H1 (cell line): ENCODE measurements around the gene SLC26A8. TPM values are rescaled to one million over a fixed set of nuclear protein-coding genes. Genes with fewer than 3 reads are reported as not detected.
"Not testable (repeated sequence)": the region's sequence is repeated elsewhere in the genome, so short reads cannot be mapped to it uniquely, and the experiment has no call there.

Source experiments
- CTCF ChIA-PET: fragments of 300-600 bp; sonication (Branson Sonifier 250); formaldehyde crosslinking; loops from one replicate; lab custom pipeline; 2021; ENCODE audit not compliant: partially characterized antibody; lab: Charles Lee
- POLR2A ChIA-PET: fragments of 300-600 bp; sonication (Branson Sonifier 250); formaldehyde crosslinking; loops from one replicate; lab custom pipeline; 2021; ENCODE audit warnings: inconsistent platforms; ENCODE audit not compliant: partially characterized antibody; lab: Charles Lee
- DNase-seq, 2 experiments: peaks; one replicate each; pipeline versions ENCODE4 v3.0.0 to v3.0.0-alpha.2; 2010 to 2022; ENCODE audit warnings: low spot score in 2 of 2, low read depth in 1 of 2, mixed read lengths in 1 of 2
- FAIRE-seq: peaks from 2 replicates; lab custom pipeline; 2011; peaks lifted over from hg19 to GRCh38; lab: Jason Lieb, UNC
- H2AFZ ChIP-seq: 2 replicates; pipeline ENCODE4 v1.8.1; 2012; ENCODE audit warnings: low read length, inconsistent platforms
- H2AK5ac ChIP-seq: 2 replicates; pipeline ENCODE4 v1.6.1; 2013; ENCODE audit warnings: low read depth, low read length
- H2BK120ac ChIP-seq: replicated peaks from 2 replicates; pipeline ENCODE3; 2013; ENCODE audit warnings: low read depth, low read length, inconsistent platforms
- H2BK12ac ChIP-seq: 2 replicates; pipeline ENCODE4 v1.6.1; 2013; ENCODE audit warnings: low read depth, low read length
- H2BK15ac ChIP-seq: 2 replicates; pipeline ENCODE4 v1.6.1; 2013; ENCODE audit warnings: low read length
- H2BK20ac ChIP-seq: 2 replicates; pipeline ENCODE4 v1.6.1; 2013; ENCODE audit warnings: low read length
- H2BK5ac ChIP-seq: 2 replicates; pipeline ENCODE4 v1.6.1; 2013; ENCODE audit warnings: low read depth, low read length
- H3K14ac ChIP-seq: 2 replicates; pipeline ENCODE4 v1.6.1; 2013; ENCODE audit warnings: inconsistent platforms; ENCODE audit not compliant: insufficient read length
- H3K18ac ChIP-seq: 2 replicates; pipeline ENCODE4 v1.6.1; 2013; ENCODE audit warnings: low read length; ENCODE audit errors: extremely low read depth
- H3K23ac ChIP-seq: 2 replicates; pipeline ENCODE4 v1.6.1; 2013; ENCODE audit warnings: inconsistent platforms; ENCODE audit not compliant: insufficient read length
- H3K23me2 ChIP-seq: 2 replicates; pipeline ENCODE4 v1.6.1; 2013; ENCODE audit warnings: low read depth, low read length
- H3K27ac ChIP-seq: 2 replicates; pipeline ENCODE4 v1.6.1; 2011; ENCODE audit warnings: low read depth, low read length, inconsistent platforms
- H3K27me3 ChIP-seq, 4 experiments: replicated peaks in 1 of 4; 1 replicate in 1 of 4; 2 replicates in 3 of 4; pipeline versions ENCODE4 v1.6.1 to v1.8.1; 2011 to 2013; ENCODE audit warnings: low read length in 3 of 4, mild to moderate bottlenecking in 3 of 4, inconsistent platforms in 2 of 4, mixed read lengths in 2 of 4, moderate library complexity in 1 of 4; ENCODE audit not compliant: control insufficient read depth in 3 of 4, insufficient read depth in 3 of 4; ENCODE audit errors: extremely low read depth in 1 of 4
- H3K36me3 ChIP-seq, 4 experiments: 2 replicates each; pipeline versions ENCODE4 v1.6.1 to v1.8.1; 2011 to 2013; ENCODE audit warnings: mild to moderate bottlenecking in 4 of 4, low read length in 3 of 4, moderate library complexity in 2 of 4, control low read depth in 1 of 4, inconsistent platforms in 1 of 4; ENCODE audit not compliant: insufficient read depth in 4 of 4, control insufficient read depth in 2 of 4
- H3K4ac ChIP-seq: replicated peaks from 2 replicates; pipeline ENCODE3; 2013; ENCODE audit warnings: low read length, low read depth, mixed read lengths, inconsistent platforms; ENCODE audit not compliant: insufficient read length
- H3K4me1 ChIP-seq, 4 experiments: replicated peaks in 1 of 4; 1 replicate in 1 of 4; 2 replicates in 3 of 4; pipeline versions ENCODE4 v1.6.1 to v1.8.1; 2011 to 2013; ENCODE audit warnings: low read length in 3 of 4, inconsistent platforms in 2 of 4, mixed read lengths in 1 of 4; ENCODE audit not compliant: insufficient read depth in 4 of 4, control insufficient read depth in 3 of 4
- H3K4me2 ChIP-seq, 2 experiments: 2 replicates each; pipeline versions ENCODE4 v1.6.1 to v1.8.1; 2011 to 2013; ENCODE audit warnings: low read depth in 2 of 2, low read length in 2 of 2, control low read depth in 1 of 2, inconsistent platforms in 1 of 2, mild to moderate bottlenecking in 1 of 2; ENCODE audit not compliant: insufficient read depth in 1 of 2
- H3K4me3 ChIP-seq, 4 experiments: fragments of 200-600, 300-600 bp in 1 of 4; sonication (generic), shearing (Covaris generic), sonication (Bioruptor Twin) in 1 of 4; 2 replicates each; pipeline versions ENCODE4 v1.5.1 to v1.8.1; 2011 to 2016; ENCODE audit warnings: low read length in 4 of 4, low read depth in 3 of 4, control low read depth in 2 of 4, inconsistent platforms in 2 of 4, mild to moderate bottlenecking in 2 of 4, mixed read lengths in 1 of 4, moderate library complexity in 1 of 4; ENCODE audit not compliant: insufficient read depth in 2 of 4; ENCODE audit errors: extremely low read depth in 1 of 4
- H3K56ac ChIP-seq: replicated peaks from 2 replicates; pipeline ENCODE3; 2013; ENCODE audit warnings: low read depth, mild to moderate bottlenecking, mixed read lengths, low read length, inconsistent platforms; ENCODE audit not compliant: insufficient read length
- H3K79me1 ChIP-seq: 2 replicates; pipeline ENCODE4 v1.6.1; 2013; ENCODE audit warnings: low read depth, low read length, control low read depth
- H3K79me2 ChIP-seq, 2 experiments: 2 replicates each; pipeline versions ENCODE4 v1.6.1 to v1.8.1; 2012 to 2013; ENCODE audit warnings: low read length in 2 of 2, mild to moderate bottlenecking in 2 of 2, inconsistent platforms in 1 of 2; ENCODE audit not compliant: insufficient read depth in 2 of 2, control insufficient read depth in 1 of 2
- H3K9ac ChIP-seq, 4 experiments: replicated peaks in 1 of 4; 1 replicate in 1 of 4; 2 replicates in 3 of 4; pipeline versions ENCODE4 v1.6.1 to v1.8.1; 2011 to 2013; ENCODE audit warnings: low read depth in 3 of 4, low read length in 3 of 4, control low read depth in 2 of 4, mild to moderate bottlenecking in 2 of 4, moderate library complexity in 2 of 4, inconsistent platforms in 1 of 4; ENCODE audit errors: extremely low read depth in 1 of 4
- H3K9me3 ChIP-seq, 2 experiments: 2 replicates each; pipeline versions ENCODE4 v1.6.1 to v1.8.1; 2012 to 2013; ENCODE audit warnings: mild to moderate bottlenecking in 2 of 2, moderate library complexity in 2 of 2, control low read depth in 1 of 2, inconsistent platforms in 1 of 2, low read depth in 1 of 2, low read length in 1 of 2, mixed read lengths in 1 of 2; ENCODE audit not compliant: insufficient read depth in 2 of 2
- H4K20me1 ChIP-seq, 2 experiments: replicated peaks in 1 of 2; 2 replicates each; pipeline versions ENCODE3 to v1.8.1; 2011 to 2013; ENCODE audit warnings: inconsistent platforms in 2 of 2, low read length in 2 of 2, mild to moderate bottlenecking in 1 of 2; ENCODE audit not compliant: insufficient read depth in 2 of 2, control insufficient read depth in 1 of 2
- H4K5ac ChIP-seq: 2 replicates; pipeline ENCODE4 v1.6.1; 2013; ENCODE audit warnings: low read length, low read depth, mixed read lengths, inconsistent platforms; ENCODE audit not compliant: insufficient read length
- H4K8ac ChIP-seq: 2 replicates; pipeline ENCODE4 v1.8.0; 2013; ENCODE audit warnings: mild to moderate bottlenecking, moderate library complexity, low read length, inconsistent platforms; ENCODE audit not compliant: insufficient read depth; ENCODE audit errors: extremely low read depth
- H4K91ac ChIP-seq: replicated peaks from 2 replicates; pipeline ENCODE3; 2013; ENCODE audit warnings: low read length, mixed read lengths, inconsistent platforms; ENCODE audit not compliant: insufficient read length
- WGBS, 2 experiments: shearing (Covaris generic) in 1 of 2; methylation state at CpG; one replicate each; pipeline versions ENCODE4 v1.1.6 to v1.1.7; 2013 to 2015; ENCODE audit warnings: low lambda C conversion rate in 2 of 2, mixed read lengths in 2 of 2, inconsistent platforms in 1 of 2, low coverage in 1 of 2, missing lambda C conversion rate in 1 of 2; ENCODE audit not compliant: insufficient replicate concordance in 2 of 2, insufficient coverage in 1 of 2, insufficient read length in 1 of 2; ENCODE audit errors: extremely low coverage in 1 of 2, missing lambda C conversion rate in 1 of 2; 5-methylcytosine and 5-hydroxymethylcytosine counted together
- polyA plus RNA-seq, 7 experiments: library from polyadenylated mRNA; depleted of rRNA in 3 of 7; stranded (reverse) in 5 of 7; unstranded in 2 of 7; fragments of >200 nt in 5 of 7; fragments of 200-250 nt in 2 of 7; gene quantifications; 1 replicate in 5 of 7; 2 replicates in 1 of 7; 4 replicates in 1 of 7; pipeline versions ENCODE4 v1.2.1 to v1.2.3, GENCODE V29; 2011 to 2013; ENCODE audit warnings: missing spikeins in 2 of 7, mixed read lengths in 2 of 7
- total RNA-seq: library from RNA; stranded (reverse); fragmentation: NEBNext Ultra II Directional; extraction: Animal tissue kit (Norgen Biotek cat#: 25700); gene quantifications from 2 replicates; pipeline ENCODE4 v1.2.1, GENCODE V29; 2021

The SLC26A8 gene
- total and polyA plus RNA-seq, 2 of the 8 experiments (the other 6 are each of a cell fraction or from before 2014, with no cell fraction given): 0.56 to 0.57 TPM

DNA sequence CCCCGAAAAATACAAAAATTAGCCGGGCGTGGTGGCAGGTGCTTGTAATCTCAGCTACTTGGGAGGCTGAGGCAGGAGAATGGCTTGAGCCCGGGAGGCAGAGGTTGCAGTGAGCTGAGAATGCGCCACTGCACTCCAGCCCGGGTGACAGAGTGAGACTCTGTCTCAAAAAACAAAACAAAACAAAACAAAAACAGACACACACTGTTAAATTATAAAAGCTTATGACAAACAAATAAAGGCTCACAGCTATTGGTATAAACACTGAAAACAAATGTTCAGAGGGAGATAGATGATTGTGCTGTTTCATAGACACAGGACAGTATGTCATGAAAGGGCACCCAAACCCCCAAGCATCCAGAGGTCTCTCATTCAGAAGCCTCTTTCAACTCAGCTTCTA, 107.5 kb downstream of the SLC26A8 start:
- H3K36me3 ChIP-seq: peaks cover 0 to 27% (median 14%) of the 10 kb centered on the region in 4 experiments; a peak in 5 of 8 replicates
- H2BK12ac ChIP-seq, H3K4me3 ChIP-seq, H3K9me3 ChIP-seq, H3K4ac ChIP-seq, H2BK20ac ChIP-seq, H3K14ac ChIP-seq, H2AK5ac ChIP-seq, H3K27ac ChIP-seq, H3K18ac ChIP-seq, H3K4me1 ChIP-seq, H2BK5ac ChIP-seq, H2BK120ac ChIP-seq, H4K5ac ChIP-seq, H4K91ac ChIP-seq, H3K9ac ChIP-seq, H3K4me2 ChIP-seq, H4K8ac ChIP-seq, H3K56ac ChIP-seq, FAIRE-seq, H3K27me3 ChIP-seq, H2AFZ ChIP-seq, DNase-seq, H2BK15ac ChIP-seq, H3K23ac ChIP-seq, H3K79me1 ChIP-seq: not testable (repeated sequence)
- peaks cover 12% of the 10 kb centered on the region for H3K23me2 ChIP-seq
- peaks cover 13 to 16% of the 10 kb centered on the region in 2 experiments for H4K20me1 ChIP-seq
- ChIA-PET POLR2A (interaction anchor here (0.8 to 2.0 kb wide), 6 partner anchors 9 to 177 kb away, joined by 3 to 8 read pairs (median 4); no protein-coding TSS in a partner anchor), CTCF (interaction anchor here (1.8 kb wide), 1 partner anchor 19 kb away, joined by 5 read pairs; no protein-coding TSS in a partner anchor)
- WGBS, 2 experiments: 90% methylated on average over 6 of the region's 6 CpGs; no CpG with 5 or more reads in 1 of the 2 experiments
- H3K79me2 ChIP-seq: peaks cover 14 to 74% of the 10 kb centered on the region in 2 experiments; a peak in 3 of 4 replicates
